Measurements from ENCODE around the gene MT1H.

DNA sequence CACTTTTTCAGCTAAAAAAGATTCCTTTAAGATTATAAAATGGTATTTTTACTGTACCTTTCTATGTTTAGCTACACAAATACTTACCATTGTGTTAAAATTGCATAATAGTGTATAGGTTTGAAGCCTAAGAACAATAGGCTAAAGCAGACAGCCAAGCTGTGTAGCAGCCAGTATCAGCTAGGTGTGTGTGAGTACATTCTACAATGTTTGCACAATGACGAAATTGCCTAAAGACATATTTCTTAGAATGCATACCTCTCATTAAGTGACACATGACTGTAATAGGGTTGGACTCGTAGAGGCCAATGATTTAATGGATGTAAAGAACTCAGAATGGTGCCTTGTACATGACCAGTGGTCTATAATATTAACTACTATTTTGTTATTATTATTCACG lies 19.8 kb upstream of the MT1H start:
- TF ChIP-seq EZH2 (IDR thresholded peaks at IDR 0.05; ENCODE audit: insufficient read depth, poor library complexity, severe bottlenecking) (no peak), EZH2phosphoT487 (IDR thresholded peaks at IDR 0.05; ENCODE audit: insufficient read depth, low read depth) (no peak)
